ENCODE results near the gene GUK1. TPM values are rescaled to one million over a fixed set of nuclear protein-coding genes. Genes with fewer than 3 reads are reported as not detected.

The GUK1 gene
- total and polyA plus RNA-seq, 11 donors: 142 to 358 (median 176) TPM

- TF ChIP-seq CTCF (IDR thresholded peaks at IDR 0.05): no peak
- TF ChIP-seq POLR2A (IDR thresholded peaks at IDR 0.05): no peak
- Histone ChIP-seq H3K36me3 (peaks cover 0 to 6% (median 0%) of the 10 kb centered on the region in 9 donors), H3K4me1 (peaks cover 0 to 13% (median 5%) of the 10 kb centered on the region in 12 donors), H3K27me3 (no peaks in the 10 kb centered on the region), H3K9me3 (no peaks in the 10 kb centered on the region), H3K4me3 (no peak overlapping the region), H3K27ac (no peak overlapping the region)
- intact Hi-C loops (cut with DNase I): no loop called here
- WGBS, 4 donors: 94 to 98% (median 95%) methylated on average over 7 of the region's 7 CpGs
- DNase-seq: no peak
- no peak for ATAC-seq
Observed at GRCh38 chr1:228180959-228181644, 41.0 kb downstream of the GUK1 start.

GRCh38 chr1:228181645-228182034 lies 41.6 kb downstream of the GUK1 start:
- Histone ChIP-seq H3K36me3 (peaks cover 0 to under 1% (median 0%) of the 10 kb centered on the region in 9 donors), H3K9me3 (no peaks in the 10 kb centered on the region), H3K27me3 (no peaks in the 10 kb centered on the region), H3K27ac (no peak overlapping the region), H3K4me3 (no peak overlapping the region), H3K4me1 (peaks cover 0 to 13% (median 2%) of the 10 kb centered on the region in 12 donors)
- ATAC-seq (peak in 1 of 4 donors; percentile 28), DNase-seq (no peak)
- WGBS, 4 donors: 88 to 92% (median 90%) methylated on average over 9 of the region's 9 CpGs
- intact Hi-C loops (cut with DNase I): no loop called here
- TF ChIP-seq POLR2A (IDR thresholded peaks at IDR 0.05) (no peak), CTCF (IDR thresholded peaks at IDR 0.05) (no peak)

- 92 to 95% (median 94%) methylated on average over 30 to 32 of the region's 32 CpGs for WGBS, 4 donors
- ATAC-seq (no peak), DNase-seq (no peak)
- no peak overlapping the region for H3K4me3 ChIP-seq
- TF ChIP-seq POLR2A (IDR thresholded peaks at IDR 0.05) (no peak), CTCF (IDR thresholded peaks at IDR 0.05) (no peak)
- peaks cover 0 to 13% (median 0%) of the 10 kb centered on the region in 12 donors for H3K4me1 ChIP-seq
- no peaks in the 10 kb centered on the region for H3K36me3 ChIP-seq
- no peak overlapping the region for H3K27ac ChIP-seq
- H3K27me3 ChIP-seq: no peaks in the 10 kb centered on the region
- no peaks in the 10 kb centered on the region for H3K9me3 ChIP-seq
- intact Hi-C loops (cut with DNase I): no loop called here
Observed at GRCh38 chr1:228182296-228183030, 42.4 kb downstream of the GUK1 start.

- H3K4me3 ChIP-seq: no peak overlapping the region
- H3K27ac ChIP-seq: no peak overlapping the region
- H3K9me3 ChIP-seq: peaks cover 0 to 10% (median 2%) of the 10 kb centered on the region in 12 donors
- TF ChIP-seq POLR2A (IDR thresholded peaks at IDR 0.05) (no peak), CTCF (IDR thresholded peaks at IDR 0.05) (no peak)
- WGBS, 4 donors: 82 to 88% (median 85%) methylated on average over 7 of the region's 7 CpGs
- DNase-seq: no peak
- H3K4me1 ChIP-seq: peaks cover 0 to 2% (median 0%) of the 10 kb centered on the region in 12 donors
- H3K27me3 ChIP-seq: no peaks in the 10 kb centered on the region
- intact Hi-C loops (cut with DNase I): no loop called here
- no peaks in the 10 kb centered on the region for H3K36me3 ChIP-seq
- no peak for ATAC-seq
Observed at GRCh38 chr1:228184152-228184551, 44.1 kb downstream of the GUK1 start.
